ENCODE data around the gene CPPED1.

CPPED1 gene

DNA sequence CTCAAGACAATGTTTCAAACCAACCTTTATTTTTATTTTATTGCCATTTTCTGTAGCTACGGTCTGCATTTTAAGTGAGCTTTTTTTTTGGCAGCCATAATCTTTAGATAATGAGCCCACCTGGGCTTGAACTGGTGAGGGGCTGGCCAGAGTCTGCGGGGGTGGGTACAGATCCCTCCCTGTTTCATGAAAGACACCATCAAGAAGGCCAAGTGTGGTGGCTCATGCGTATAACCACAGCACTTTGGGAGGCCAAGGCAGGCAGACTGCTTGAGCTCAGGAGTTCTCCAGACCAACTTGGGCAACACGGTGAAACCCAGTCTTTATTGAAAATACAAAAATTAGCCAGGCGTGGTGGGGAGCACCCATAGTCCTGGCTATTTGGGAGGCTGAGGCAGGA is 113.7 kb downstream of the CPPED1 start:
- ChIA-PET POLR2A (no interaction called here), CTCF (interaction anchor here (0.6 kb wide), 2 partner anchors 11 to 135 kb away, joined by 3 read pairs; no protein-coding TSS in a partner anchor)
- TF ChIP-seq ZFHX2 (tag by site-specific recombination; conservative IDR thresholded peaks at IDR 0.05) (no peak), ZNF580 (tag by site-specific recombination; IDR thresholded peaks at IDR 0.05) (no peak), ATF2 (tag by site-specific recombination; IDR thresholded peaks at IDR 0.05; ENCODE audit: low read depth) (no peak), ZNF335 (tag by site-specific recombination; conservative IDR thresholded peaks at IDR 0.05) (no peak), ZNF596 (tag by site-specific recombination; IDR thresholded peaks at IDR 0.05) (no peak), PRDM4 (tag by site-specific recombination; IDR thresholded peaks at IDR 0.05) (no peak), ZNF146 (tag by site-specific recombination; IDR thresholded peaks at IDR 0.05) (no peak), ZBTB26 (tag by site-specific recombination; optimal IDR thresholded peaks at IDR 0.05) (no peak), TRIM28 (IDR thresholded peaks at IDR 0.05; ENCODE audit: borderline replicate concordance, low read length) (no peak), ZNF843 (tag by site-specific recombination; IDR thresholded peaks at IDR 0.05) (no peak), IKZF3 (tag by site-specific recombination; IDR thresholded peaks at IDR 0.05) (no peak), ZBTB8A (tag by site-specific recombination; IDR thresholded peaks at IDR 0.05) (no peak)
- no peaks in the 10 kb centered on the region for H3K4me1 ChIP-seq (ENCODE audit: control insufficient read depth, insufficient read depth, low read length)
- no peak overlapping the region for H3K4me3 ChIP-seq (ENCODE audit: low read depth, low read length)
- H3K36me3 ChIP-seq (ENCODE audit: control insufficient read depth in 2 of 2, insufficient read depth in 1 of 2, low read length in 2 of 2) = no peaks in the 10 kb centered on the region
- H3K9me3 ChIP-seq (ENCODE audit: control insufficient read depth, insufficient read depth, low read depth, low read length) = no peaks in the 10 kb centered on the region
- no peak overlapping the region for H3K27ac ChIP-seq (ENCODE audit: extremely low read depth, low read depth, low read length)

DNA sequence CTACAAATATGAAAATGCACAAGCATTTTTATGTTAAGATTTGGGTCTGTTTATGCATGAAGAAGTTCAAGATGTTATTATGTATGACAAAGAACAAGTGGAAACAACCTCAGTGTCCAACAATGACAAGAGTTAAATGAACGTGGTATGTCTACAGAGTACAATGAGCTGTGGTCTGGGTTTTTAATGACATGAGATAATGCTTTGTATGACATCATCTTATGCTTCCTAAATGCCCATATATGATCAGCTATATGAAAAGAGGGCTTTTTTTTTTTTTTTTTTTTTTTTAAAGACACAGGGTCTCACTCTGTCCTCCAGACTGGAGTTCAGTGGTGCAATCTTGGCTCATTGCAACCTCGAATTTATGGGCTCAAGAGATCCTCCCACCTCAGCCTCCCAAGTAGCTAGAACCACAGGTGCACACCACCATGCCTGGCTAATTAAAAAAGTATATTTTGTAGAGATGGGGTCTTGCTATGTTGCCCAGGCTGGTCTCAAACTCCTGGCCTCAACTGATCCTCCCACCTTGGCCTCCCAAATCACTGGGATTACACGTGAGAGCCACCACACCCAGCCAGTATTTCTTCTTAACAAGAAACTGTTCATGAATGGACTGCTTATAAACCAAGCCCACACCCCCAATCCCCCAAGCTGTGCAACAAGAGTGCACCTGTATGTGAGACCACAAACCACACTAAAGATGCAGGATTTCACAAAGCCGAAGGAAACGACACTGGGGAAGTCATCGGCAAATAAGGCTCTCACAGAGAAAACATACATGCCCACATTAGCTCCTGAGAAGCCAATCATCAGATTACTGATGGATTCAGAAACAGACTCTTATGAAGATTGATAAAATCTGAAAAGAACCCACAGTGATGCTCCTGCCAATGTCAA is 114.5 kb downstream of the CPPED1 start:
- H3K27ac ChIP-seq (ENCODE audit: extremely low read depth, low read depth, low read length) = no peak overlapping the region
- ChIA-PET CTCF (interaction anchor here (0.6 kb wide), 1 partner anchor 12 kb away, joined by 3 read pairs; no protein-coding TSS in a partner anchor), POLR2A (no interaction called here)

More for the DNA sequence above, 114.5 kb downstream of the CPPED1 start:
- 0 out of 2 replicates have a peak, but pooled peaks have one; percentile 38 for TF ChIP-seq ZNF362 (tag by site-specific recombination; IDR thresholded peaks at IDR 0.05)
- TF ChIP-seq ZNF558 (tag by site-specific recombination; IDR thresholded peaks at IDR 0.05) = no peak
- peak; percentile 66 for TF ChIP-seq ZNF629 (tag by site-specific recombination; IDR thresholded peaks at IDR 0.05)
- TF ChIP-seq ATF2 (tag by site-specific recombination; IDR thresholded peaks at IDR 0.05; ENCODE audit: low read depth) = peak; percentile 88
- peak; percentile 53; the same call in 1 of the 2 replicates for TF ChIP-seq ZBTB21 (tag by site-specific recombination; IDR thresholded peaks at IDR 0.05)
- no peaks in the 10 kb centered on the region for H3K9me3 ChIP-seq (ENCODE audit: control insufficient read depth, insufficient read depth, low read depth, low read length)
- H3K36me3 ChIP-seq (ENCODE audit: control insufficient read depth in 2 of 2, insufficient read depth in 1 of 2, low read length in 2 of 2) = no peaks in the 10 kb centered on the region
- no peaks in the 10 kb centered on the region for H3K4me1 ChIP-seq (ENCODE audit: control insufficient read depth, insufficient read depth, low read length)
- no peak overlapping the region for H3K4me3 ChIP-seq (ENCODE audit: low read depth, low read length)
